RWPE2 (cell line): ENCODE measurements around the gene LINC00632.

Experiments used
- ATAC-seq: fragments of 200-7000 bp; cut with Tn5 transposase; 3 replicates; pipeline ENCODE4 v1.9.1; 2021; ENCODE audit warnings: low read depth
- DNase-seq: peaks from one replicate; pipeline ENCODE4 v3.0.0-alpha.2; 2020; ENCODE audit warnings: low spot score
- H3K27ac ChIP-seq: fragments of 450-650 bp; 2 replicates; pipeline ENCODE4 v1.5.1; 2017; ENCODE audit warnings: mild to moderate bottlenecking; ENCODE audit not compliant: poor library complexity, severe bottlenecking
- H3K27me3 ChIP-seq: fragments of 250-450 bp; sonication (Bioruptor Pico); 2 replicates; pipeline ENCODE4 v1.5.1; 2021; ENCODE audit warnings: mild to moderate bottlenecking, moderate library complexity; ENCODE audit not compliant: insufficient read depth, poor library complexity, severe bottlenecking
- H3K36me3 ChIP-seq: fragments of 250-450 bp; sonication (Bioruptor Pico); 2 replicates; pipeline ENCODE4 v1.5.1; 2020; ENCODE audit warnings: low read depth, mild to moderate bottlenecking, moderate library complexity
- H3K4me1 ChIP-seq: fragments of 250-450 bp; sonication (Bioruptor Pico); 2 replicates; pipeline ENCODE4 v1.5.1; 2021; ENCODE audit warnings: mild to moderate bottlenecking, moderate library complexity; ENCODE audit not compliant: insufficient read depth, poor library complexity, severe bottlenecking
- H3K4me3 ChIP-seq: fragments of 250-450 bp; sonication (Bioruptor Pico); 2 replicates; pipeline ENCODE4 v1.5.1; 2021; ENCODE audit warnings: mild to moderate bottlenecking, moderate library complexity; ENCODE audit not compliant: severe bottlenecking
- H3K9me3 ChIP-seq: fragments of 250-450 bp; sonication (Bioruptor Pico); 2 replicates; pipeline ENCODE4 v1.5.1; 2021; ENCODE audit warnings: mild to moderate bottlenecking, moderate library complexity; ENCODE audit not compliant: severe bottlenecking
- TF ChIP-seq, protein P1 (sequence below): fragments of 450-650 bp; IDR thresholded peaks from one replicate; pipeline ENCODE4 v1.5.1; 2017; ENCODE audit warnings: mild to moderate bottlenecking, moderate library complexity; ENCODE audit not compliant: poor library complexity, severe bottlenecking

Gene LINC00632

DNA sequence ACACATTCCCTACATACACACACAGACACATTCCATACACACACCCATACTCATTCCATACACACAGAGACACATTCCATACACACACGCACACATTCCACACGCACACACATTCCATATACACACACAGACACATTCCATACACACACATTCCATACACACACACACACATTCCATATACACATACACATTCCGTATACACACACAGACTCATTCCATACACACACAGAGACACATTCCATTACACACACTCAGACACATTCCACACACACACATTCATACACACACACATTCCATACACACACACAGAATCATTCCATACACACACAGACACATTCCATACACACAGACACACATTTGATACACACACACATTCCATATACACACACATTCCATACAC is 15.2 kb downstream of the LINC00632 start:
- H3K36me3 ChIP-seq: no peaks in the 10 kb centered on the region
- TF ChIP-seq, protein P1, sequence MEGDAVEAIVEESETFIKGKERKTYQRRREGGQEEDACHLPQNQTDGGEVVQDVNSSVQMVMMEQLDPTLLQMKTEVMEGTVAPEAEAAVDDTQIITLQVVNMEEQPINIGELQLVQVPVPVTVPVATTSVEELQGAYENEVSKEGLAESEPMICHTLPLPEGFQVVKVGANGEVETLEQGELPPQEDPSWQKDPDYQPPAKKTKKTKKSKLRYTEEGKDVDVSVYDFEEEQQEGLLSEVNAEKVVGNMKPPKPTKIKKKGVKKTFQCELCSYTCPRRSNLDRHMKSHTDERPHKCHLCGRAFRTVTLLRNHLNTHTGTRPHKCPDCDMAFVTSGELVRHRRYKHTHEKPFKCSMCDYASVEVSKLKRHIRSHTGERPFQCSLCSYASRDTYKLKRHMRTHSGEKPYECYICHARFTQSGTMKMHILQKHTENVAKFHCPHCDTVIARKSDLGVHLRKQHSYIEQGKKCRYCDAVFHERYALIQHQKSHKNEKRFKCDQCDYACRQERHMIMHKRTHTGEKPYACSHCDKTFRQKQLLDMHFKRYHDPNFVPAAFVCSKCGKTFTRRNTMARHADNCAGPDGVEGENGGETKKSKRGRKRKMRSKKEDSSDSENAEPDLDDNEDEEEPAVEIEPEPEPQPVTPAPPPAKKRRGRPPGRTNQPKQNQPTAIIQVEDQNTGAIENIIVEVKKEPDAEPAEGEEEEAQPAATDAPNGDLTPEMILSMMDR: no peak
- H3K9me3 ChIP-seq: no peaks in the 10 kb centered on the region
- H3K4me1 ChIP-seq: no peaks in the 10 kb centered on the region
- ATAC-seq (no peak), DNase-seq (no peak)
- H3K27me3 ChIP-seq: no peaks in the 10 kb centered on the region
- H3K4me3 ChIP-seq: no peak overlapping the region
- no peak overlapping the region for H3K27ac ChIP-seq

DNA sequence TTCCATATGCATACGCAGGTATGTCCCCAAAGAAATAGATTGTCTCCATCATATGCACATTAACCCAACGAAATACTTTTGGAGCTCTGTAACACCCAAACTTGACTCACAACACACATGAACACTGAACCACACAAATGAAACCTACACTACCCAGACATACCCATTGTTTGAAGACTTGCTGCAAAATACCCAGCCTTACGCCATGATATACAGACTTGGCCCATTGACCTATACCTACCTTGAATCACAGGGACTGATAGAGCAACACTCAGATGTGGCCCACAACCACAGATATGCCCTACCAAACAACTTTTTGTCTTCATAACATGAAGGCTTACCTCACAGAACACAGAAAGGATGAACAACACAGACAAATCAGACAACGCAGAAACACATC is 15.9 kb downstream of the LINC00632 start:
- ATAC-seq (no peak), DNase-seq (no peak)
- no peaks in the 10 kb centered on the region for H3K36me3 ChIP-seq
- H3K4me1 ChIP-seq: no peaks in the 10 kb centered on the region
- H3K27me3 ChIP-seq: no peaks in the 10 kb centered on the region
- no peak overlapping the region for H3K27ac ChIP-seq
- no peak overlapping the region for H3K4me3 ChIP-seq
- no peaks in the 10 kb centered on the region for H3K9me3 ChIP-seq
- TF ChIP-seq, protein P1: no peak

DNA sequence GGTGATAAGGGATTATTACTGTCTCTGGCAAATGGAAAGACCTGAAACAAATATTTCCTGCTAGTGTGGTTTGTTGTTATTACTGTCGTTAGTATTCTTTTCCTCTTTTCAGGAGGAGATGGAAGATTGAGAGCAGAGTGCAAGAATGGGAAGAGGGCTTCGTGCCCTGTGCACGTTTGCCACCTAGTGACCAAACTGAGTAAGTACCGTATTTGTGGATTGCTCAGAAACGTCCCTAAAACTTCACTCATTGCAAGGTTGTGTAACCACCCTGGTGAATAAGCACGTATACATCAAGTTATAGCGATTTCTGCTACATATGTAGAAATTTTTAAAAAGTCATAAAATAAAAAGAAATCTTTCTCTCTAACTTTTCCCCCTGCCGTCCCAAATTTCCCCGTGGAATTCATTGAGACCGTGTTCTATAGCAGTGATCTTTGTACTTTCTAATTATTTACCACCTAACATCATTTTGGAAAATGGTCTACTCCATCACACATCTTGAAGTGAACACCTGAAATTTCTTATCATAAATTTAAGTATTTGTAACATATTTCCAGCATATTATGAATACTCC is 24.3 kb downstream of the LINC00632 start:
- H3K27me3 ChIP-seq: no peaks in the 10 kb centered on the region
- H3K9me3 ChIP-seq: no peaks in the 10 kb centered on the region
- DNase-seq (no peak), ATAC-seq (peak; percentile 55; the same call in 1 of the 3 replicates)
- TF ChIP-seq, protein P1: peak; percentile 74
- H3K36me3 ChIP-seq: no peaks in the 10 kb centered on the region
- H3K27ac ChIP-seq: no peak overlapping the region
- no peak overlapping the region for H3K4me3 ChIP-seq
- H3K4me1 ChIP-seq: no peaks in the 10 kb centered on the region

DNA sequence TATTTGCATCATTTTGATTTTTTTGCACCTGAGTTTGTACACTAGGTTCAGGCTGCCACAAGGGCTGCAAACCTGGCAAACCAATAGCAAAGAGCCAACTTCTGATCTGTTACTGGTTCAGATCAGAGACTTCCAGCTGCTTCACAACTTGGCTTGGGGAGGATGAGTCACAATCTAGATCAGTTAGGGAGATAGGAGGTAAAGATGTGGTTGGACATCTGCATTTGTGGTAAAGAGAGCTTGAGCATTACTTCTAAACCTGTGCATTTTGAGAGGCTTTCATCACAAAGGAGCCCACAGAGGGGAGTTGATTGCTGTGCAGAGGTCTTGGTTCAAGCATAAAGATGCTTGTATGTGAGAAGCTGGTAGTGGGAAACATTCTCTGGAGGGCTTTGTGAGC is 34.5 kb downstream of the LINC00632 start:
- TF ChIP-seq, protein P1: no peak
- no peak for DNase-seq
- H3K4me1 ChIP-seq: no peaks in the 10 kb centered on the region
- no peaks in the 10 kb centered on the region for H3K27me3 ChIP-seq
- no peak overlapping the region for H3K27ac ChIP-seq
- H3K36me3 ChIP-seq: no peaks in the 10 kb centered on the region
- H3K9me3 ChIP-seq: no peaks in the 10 kb centered on the region
- H3K4me3 ChIP-seq: no peak overlapping the region
- no peak; the same call in 2 of the 3 replicates for ATAC-seq

DNA sequence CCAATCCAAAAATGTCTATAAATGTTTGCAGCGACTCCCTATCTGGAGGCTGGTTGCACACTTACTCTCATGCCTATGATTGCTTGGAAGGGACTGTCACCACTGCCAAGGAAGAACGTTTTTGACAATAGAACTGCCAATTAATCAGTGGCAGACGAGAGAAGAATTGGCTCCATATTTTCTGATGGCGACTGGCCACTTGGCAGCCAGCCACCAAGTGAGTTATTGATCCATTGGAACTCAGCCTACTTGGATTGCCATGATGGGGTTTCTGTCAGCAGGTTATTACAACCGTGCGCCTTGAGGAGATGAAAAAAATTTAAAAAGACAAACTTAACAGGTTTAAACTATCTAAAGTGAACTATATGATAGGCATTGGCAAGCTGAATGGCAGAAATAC is 47.4 kb downstream of the LINC00632 start:
- no peak overlapping the region for H3K4me3 ChIP-seq
- ATAC-seq: no peak
- H3K4me1 ChIP-seq: no peaks in the 10 kb centered on the region
- no peaks in the 10 kb centered on the region for H3K36me3 ChIP-seq
- H3K27me3 ChIP-seq: no peaks in the 10 kb centered on the region
- no peaks in the 10 kb centered on the region for H3K9me3 ChIP-seq
- DNase-seq: no peak
- TF ChIP-seq, protein P1: no peak
- H3K27ac ChIP-seq: no peak overlapping the region
